Sigmoid colon (tissue), 4 donors: ENCODE measurements around the gene GOSR1.
"Not testable (repeated sequence)": the region's sequence is repeated elsewhere in the genome, so short reads cannot be mapped to it uniquely, and the experiment has no call there.

Experiments
- EP300 ChIP-seq, 4 donors: sonication (generic); formaldehyde crosslinking; IDR thresholded peaks; one replicate each; pipeline ENCODE4 v1.6.1; 2017; ENCODE audit warnings: antibody characterized with exemption in 4 of 4
- POLR2A ChIP-seq, 2 donors: fragments of 450-650 bp; IDR thresholded peaks; one replicate each; pipeline ENCODE4 v1.6.1; 2016; ENCODE audit warnings: antibody characterized with exemption in 2 of 2, mild to moderate bottlenecking in 2 of 2, moderate library complexity in 2 of 2
- POLR2AphosphoS5 ChIP-seq, 4 donors: sonication (generic); formaldehyde crosslinking; IDR thresholded peaks; one replicate each; pipeline ENCODE4 v1.6.1; 2017; ENCODE audit warnings: antibody characterized with exemption in 4 of 4
- TF ChIP-seq, protein P1 (sequence below), 4 experiments: fragments of 450-650 bp in 3 of 4; fragments of 200-600 bp in 1 of 4; IDR thresholded peaks; one replicate each; pipeline ENCODE4 v1.5.1; 2016 to 2019; ENCODE audit warnings: antibody characterized with exemption in 4 of 4, mild to moderate bottlenecking in 3 of 4, moderate library complexity in 2 of 4

DNA sequence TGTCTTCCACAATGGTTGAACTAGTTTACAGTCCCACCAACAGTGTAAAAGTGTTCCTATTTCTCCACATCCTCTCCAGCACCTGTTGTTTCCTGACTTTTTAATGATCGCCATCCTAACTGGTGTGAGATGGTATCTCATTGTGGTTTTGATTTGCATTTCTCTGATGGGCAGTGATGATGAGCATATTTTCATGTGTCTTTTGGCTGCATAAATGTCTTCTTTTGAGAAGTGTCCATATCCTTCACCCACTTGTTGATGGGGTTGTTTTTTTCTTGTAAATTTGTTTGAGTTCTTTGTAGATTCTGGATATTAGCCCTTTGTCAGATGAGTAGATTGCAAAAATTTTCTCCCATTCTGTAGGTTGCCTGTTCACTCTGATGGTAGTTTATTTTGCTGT is 84.6 kb downstream of the GOSR1 start:
- TF ChIP-seq, protein P1, sequence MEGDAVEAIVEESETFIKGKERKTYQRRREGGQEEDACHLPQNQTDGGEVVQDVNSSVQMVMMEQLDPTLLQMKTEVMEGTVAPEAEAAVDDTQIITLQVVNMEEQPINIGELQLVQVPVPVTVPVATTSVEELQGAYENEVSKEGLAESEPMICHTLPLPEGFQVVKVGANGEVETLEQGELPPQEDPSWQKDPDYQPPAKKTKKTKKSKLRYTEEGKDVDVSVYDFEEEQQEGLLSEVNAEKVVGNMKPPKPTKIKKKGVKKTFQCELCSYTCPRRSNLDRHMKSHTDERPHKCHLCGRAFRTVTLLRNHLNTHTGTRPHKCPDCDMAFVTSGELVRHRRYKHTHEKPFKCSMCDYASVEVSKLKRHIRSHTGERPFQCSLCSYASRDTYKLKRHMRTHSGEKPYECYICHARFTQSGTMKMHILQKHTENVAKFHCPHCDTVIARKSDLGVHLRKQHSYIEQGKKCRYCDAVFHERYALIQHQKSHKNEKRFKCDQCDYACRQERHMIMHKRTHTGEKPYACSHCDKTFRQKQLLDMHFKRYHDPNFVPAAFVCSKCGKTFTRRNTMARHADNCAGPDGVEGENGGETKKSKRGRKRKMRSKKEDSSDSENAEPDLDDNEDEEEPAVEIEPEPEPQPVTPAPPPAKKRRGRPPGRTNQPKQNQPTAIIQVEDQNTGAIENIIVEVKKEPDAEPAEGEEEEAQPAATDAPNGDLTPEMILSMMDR (IDR thresholded peaks at IDR 0.05): not testable (repeated sequence)
- not testable (repeated sequence) for TF ChIP-seq POLR2AphosphoS5, EP300, POLR2A (IDR thresholded peaks at IDR 0.05)
